Stimulated activated CD4-positive, alpha-beta T cell treated with anti-CD3 and anti-CD28 coated beads, TNF-alpha, amount 100 ng/mL, for 1 hour (primary cell): ENCODE measurements around the gene PAK5.

Experiments used
- DNase-seq, 3 donors: peaks; one replicate each; pipeline ENCODE4 v3.0.0-alpha.2; 2020; ENCODE audit warnings: low read depth in 3 of 3, low spot score in 1 of 3

The PAK5 gene

DNA sequence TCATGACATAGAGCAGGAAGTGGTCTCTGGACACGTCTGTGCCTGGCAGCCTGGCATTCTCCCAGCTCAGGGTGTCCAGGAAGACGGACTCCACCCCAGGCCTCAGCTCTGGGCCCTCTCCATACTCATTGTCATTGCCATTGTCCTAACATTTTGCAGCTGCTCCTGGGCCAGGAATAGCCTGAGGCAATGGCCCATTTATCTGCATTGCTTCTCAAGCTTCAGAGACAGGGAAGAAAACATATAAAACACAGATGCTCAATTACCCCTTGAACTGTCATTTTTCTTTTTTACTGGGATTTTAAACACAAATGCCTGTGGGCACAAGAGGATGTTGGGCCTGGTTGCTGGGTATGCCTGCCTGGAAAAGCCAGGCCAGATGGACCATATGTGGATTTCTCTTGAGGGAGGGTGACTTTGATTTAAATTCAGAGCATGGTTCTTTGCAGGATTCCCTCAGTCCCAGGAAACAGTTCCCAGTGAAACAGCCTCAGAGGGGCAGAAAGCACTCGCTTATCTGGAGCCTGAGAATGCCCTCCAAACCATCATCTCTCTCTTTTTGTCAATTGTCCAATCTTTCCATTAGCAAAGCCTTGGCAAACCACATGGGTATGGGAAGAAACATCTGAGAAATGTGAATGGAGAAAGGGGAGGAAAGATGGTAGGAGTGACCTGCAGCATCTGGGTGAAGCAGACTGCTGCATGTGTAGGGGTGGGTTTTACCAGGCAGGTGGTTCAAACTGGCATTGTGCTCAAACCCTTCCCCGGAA lies 306.6 kb downstream of the PAK5 start:
- no peak for DNase-seq

DNA sequence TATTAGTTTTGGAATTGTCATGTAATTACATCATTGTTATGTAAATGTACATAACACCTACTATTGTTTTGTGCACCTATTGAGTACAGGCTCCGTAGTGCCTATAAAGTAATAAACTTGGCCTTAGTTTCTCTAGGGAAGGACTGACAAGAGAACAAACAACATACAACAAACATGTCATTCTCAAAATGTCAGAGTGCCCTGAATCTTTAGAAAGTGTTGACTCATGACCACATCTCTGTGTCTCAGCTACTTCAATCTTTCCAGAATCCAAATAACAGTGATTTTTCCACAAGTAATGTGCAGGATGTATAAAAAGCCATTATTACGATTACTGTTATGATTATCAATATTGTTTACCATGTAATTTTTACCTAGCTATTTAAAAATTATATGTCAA lies 307.3 kb downstream of the PAK5 start:
- no peak for DNase-seq

DNA sequence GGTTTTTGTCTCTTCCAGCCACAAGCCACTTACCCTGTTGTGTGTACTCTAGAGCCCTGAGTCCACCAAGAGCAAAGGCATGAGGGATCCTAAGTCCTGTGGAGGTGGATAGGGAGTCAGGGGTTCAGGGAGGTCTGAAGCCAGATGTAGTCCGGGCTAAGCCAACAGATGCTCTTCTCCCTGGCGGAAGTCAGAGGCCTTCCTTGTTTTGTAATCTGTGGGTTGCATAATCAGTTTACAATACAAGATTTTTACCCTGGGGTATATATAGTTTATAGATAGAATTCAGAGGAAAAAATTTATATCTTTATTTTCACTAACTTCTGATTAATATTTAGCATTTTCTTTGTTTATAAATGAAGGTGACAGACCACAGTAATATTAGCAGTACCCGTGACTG lies 315.2 kb downstream of the PAK5 start:
- DNase-seq = no peak

DNA sequence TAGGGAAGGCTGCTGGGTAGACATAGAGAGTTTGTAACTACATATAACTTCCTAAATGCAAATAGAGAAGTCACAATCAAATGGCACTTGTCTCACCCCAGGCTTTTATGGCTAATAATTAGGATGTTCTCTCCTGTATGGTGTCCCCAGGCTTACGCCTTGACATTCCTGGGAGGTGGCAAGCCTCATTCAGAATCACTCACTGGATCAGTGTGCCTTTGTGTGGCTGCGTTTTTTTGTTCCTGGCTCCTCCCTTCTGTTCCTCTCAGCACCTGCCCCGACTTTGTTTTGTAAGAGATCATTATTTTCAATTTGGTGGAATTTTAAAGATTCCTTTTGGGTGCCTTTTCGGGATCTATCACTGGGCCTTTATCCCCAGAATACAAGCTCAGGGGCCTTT lies 318.8 kb downstream of the PAK5 start:
- no peak for DNase-seq

DNA sequence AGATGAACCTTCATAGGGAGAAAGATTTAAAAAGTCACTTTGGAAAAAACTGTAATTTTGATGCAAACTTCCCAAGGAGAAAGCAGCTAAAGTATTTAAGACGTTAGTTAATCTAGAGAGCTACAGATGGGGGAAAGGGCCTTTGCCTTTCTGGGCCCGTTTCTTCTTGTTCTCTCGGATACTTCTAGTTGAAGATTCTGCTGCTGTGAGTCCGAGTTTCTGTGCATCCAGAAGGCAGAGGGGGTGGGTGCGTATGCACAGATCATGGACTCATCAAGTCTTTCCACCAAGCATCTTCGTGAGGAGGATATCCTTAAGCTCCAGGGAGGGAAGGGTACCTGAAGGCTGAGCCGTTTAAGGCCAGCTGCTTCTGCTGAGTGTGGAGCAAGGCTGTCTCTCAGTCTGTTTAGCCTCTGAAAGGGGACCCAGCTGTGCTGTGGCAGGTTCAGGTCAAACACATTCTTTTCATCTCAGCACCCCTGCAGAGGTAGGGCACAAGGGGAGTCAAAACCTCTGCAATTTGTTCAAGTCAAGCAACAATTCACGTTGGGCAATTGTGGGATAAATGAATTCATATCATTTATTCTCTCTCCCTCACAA lies 320.2 kb downstream of the PAK5 start:
- no peak for DNase-seq

DNA sequence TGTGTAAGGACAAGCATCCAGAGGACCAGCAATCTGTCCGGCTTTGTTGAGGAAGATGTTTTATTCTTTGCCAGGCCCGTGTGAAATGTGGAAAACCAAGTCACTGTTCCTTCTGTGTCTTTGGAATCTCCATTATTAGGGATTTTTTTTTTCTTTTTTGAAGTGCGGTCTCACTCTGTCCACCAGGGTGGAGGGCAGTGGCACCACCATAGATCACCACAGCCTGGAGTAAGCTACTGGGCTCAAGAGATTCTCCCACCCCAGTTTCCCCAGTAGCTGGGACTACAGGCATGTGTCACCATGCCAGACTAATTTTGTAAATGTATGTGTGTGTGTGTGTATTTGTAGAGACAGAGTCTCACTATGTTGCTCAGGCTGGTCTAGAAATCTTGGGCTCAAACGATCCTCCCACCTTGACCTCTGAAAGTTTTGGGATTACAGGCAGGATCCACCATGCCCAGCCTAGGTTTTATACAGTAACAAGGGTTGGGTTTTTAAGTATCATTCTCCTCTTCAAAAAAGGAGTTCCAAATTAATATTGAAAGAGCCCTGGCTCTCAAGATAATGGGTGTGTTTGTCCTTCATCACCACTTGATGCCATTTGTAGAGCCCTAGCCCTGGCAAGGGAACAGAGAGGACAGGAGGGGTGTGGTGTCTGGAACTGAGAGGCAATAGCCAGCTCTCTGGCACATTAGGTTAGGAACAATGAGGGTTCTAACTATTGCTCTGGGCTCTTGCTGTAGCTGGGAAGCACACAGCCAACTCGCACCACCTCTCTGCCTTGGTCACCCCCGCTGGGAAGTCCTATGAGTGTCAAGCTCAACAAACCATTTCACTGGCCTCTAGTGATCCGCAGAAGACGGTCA lies 321.3 kb downstream of the PAK5 start:
- no peak for DNase-seq

DNA sequence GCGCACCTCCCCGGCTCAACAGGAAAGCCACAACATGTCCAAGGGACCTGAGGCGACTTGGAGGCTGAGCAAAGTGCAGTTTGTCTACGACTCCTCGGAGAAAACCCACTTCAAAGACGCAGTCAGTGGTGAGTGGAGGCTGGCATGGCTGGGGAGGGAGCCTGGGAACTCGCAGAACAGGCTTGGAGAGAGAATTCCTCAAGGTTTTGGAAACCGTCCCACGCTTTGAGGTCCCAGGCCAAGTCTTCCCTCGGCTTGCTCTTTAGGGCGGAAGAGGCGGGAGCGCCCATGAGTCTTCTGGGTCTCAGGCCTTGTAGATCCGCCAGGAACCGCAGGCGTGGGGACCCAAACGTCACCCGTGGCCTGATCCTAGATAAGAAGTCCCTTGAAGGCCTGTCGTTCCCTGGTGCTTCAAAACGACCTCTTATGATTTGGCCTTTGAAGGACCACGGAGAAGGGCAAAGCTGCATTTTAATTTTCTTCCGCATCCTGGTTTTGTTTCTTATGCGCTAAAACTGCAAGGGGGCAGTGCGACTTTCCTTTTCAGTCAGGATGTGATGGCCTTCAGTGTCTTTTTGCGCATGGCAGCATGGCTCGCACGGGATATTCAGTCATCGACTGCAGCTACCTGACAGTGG lies 322.5 kb downstream of the PAK5 start:
- no peak for DNase-seq

DNA sequence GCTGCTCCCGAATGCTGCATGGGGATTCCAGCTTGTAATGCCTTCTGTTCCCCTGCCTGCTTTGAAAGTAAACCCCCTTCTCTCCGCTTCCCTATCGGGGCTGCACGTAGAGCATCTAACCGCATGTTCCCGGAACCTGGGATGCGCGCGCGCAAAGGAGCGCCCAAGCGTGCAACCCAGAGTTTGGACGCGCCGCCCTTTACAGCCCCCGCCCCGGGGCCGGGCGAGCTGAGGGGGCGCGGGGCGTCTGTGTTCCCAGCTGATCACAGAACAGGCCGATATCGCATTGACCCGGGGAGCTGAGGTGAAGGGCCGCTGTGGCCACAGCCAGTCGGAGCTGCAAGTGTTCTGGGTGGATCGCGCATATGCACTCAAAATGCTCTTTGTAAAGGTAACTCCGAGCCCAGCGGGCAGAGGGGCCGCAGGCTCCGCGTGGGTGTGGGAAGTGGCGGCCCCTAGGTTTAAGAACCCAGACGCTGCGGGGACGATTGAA lies 323.1 kb downstream of the PAK5 start:
- DNase-seq = no peak

DNA sequence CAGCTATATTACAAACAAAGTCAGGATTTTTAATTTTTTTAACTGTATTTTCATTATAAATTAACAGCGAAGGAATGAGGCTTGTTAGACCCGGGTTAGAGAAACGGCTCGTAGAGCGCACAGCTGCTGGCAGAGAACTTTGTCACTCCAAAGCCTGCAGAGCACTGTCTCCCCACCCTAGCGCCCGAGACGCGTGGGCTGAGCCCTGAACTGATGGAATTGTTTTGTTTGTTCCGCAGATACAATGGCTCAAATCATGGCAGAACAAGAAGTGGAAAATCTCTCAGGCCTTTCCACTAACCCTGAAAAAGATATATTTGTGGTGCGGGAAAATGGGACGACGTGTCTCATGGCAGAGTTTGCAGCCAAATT lies 323.7 kb downstream of the PAK5 start:
- no peak for DNase-seq

DNA sequence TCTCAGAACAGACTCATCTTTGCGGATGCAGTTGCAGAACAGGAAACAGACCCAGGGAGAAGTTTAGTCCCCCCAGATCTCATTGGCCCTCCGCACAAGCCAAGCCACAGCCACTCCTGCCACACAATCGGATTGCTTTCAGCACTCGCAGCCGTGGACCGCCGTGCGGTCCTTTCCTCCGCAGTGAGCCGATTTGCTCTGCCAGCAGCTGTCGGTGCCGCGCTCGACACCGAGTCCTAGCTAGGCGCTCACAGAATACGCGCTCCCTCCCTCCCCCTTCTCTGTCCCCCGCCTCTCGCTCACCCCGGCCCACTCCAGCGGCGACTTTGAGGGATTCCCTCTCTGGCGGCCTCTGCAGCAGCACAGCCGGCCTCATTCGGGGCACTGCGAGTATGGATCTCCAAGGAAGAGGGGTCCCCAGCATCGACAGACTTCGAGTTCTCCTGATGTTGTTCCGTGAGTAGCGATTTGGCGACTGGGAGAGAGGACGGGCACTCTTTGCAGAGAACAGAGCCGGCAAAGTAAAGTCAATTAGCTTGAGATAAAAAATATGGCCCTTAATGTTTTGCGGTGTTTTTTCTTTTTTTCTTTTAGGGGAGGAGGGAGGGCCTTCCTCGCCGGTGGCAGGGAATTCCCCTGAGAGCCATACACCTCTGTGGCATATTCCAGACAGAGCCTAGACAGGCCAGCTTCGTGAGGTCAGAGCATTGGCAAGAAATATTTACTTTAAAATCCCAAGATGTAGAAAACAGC lies 324.2 kb downstream of the PAK5 start, which contains the start of gene LAMP5:
Gene LAMP5, plus strand, starts transcription at position 130 of the 753 bp plus-strand sequence. Its CDS starts 263 bp downstream, at position 393.
- no peak for DNase-seq

DNA sequence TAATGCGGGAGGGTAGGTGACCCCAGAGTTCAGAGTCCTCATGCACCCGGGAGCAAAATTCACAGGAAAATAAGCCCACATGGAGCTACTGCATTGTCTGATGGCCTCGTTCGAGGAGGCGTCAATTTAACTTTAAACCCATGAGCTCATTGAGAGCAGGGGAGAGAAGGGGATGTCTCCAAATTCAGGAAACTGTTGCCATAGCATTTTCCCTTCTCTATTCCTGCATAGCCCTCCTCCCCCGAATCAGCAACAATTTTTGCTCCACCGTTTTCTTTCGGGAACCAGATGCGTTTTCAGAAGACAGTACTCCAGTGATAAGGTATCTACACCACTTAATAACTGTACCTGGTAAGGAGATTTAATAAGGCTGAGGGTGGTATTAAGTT lies 324.8 kb downstream of the PAK5 start:
- no peak for DNase-seq

DNA sequence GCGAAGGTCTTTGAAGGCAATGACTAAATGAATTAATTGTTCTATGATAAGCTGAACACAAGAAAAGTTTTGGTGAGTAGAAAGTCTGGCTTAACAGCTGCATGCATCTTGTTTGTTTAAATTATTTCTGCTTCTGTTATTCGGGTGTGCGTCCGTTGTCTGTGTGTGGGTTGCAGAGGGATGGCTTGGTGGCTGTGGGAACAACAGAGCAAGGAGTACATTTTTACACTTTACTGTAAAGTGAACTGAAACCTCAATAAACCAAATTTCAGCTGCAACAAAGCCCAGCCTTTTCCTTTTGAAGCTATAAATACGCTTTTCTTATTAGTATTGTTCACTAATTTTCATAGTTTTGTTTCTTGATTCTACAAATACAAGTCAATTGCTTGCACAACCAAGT lies 328.0 kb downstream of the PAK5 start:
- no peak for DNase-seq

DNA sequence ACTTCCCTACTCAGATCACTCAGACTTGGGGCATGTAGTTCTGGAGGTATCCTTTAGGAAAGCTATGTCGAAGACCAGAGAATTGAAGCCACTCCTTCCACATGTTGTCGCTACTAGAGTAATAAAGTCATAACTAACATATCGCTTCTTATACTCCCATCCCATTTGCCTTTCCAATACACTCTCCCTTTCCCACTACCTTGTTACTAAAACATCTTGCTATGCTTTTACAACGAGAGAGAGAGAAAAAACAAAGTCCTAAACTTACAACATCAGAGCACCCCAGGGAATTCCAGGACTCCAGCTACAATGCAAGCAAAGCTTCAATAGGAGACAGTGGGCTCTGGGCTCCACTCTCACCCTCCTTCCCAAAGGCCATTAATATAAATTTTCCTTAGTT lies 329.6 kb downstream of the PAK5 start:
- DNase-seq = no peak

DNA sequence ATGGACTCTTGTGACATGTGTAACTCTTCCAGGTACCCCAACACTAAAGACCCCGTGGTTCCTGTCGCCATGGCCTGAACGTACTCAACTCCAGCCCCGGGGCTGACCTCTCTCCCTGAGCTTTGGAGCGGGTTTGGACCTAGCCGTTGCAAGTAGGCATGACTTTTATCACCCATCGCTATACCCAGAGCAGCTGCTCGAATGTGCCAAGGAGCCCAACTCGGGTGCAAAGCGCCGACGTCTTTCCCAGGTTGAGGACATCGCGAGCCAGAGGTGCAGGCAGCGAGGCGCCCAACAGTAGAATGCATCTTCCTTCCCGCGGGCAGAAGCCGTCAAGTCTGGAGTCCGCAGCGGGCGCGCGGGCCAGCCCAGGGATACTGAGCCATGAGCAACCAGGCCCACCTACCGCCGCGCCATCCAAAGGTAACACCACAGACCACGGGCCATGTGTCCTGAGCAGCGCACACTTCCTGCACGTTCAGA lies 330.1 kb downstream of the PAK5 start:
- DNase-seq = no peak

DNA sequence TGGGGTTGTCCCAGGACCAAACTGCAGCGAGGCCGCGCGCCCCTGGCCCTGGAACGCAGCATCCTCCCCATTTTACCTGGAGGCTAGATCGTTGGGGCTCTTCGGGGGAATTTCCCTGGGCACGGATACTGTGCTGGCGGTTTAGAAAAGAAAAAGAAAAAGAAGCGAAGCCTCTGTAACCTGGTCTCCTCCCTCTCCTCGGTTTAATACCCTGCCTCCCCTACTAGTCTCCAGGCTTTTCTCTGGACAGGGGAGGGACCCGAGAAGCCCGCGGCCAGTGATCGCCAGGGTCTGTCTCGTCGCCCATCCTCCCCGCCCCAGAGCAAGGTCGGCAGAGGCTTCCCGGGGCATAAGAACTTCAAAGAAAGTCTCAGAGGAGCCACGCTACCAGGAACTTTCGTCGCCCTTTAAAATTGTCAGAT lies 330.6 kb downstream of the PAK5 start:
- DNase-seq = no peak

DNA sequence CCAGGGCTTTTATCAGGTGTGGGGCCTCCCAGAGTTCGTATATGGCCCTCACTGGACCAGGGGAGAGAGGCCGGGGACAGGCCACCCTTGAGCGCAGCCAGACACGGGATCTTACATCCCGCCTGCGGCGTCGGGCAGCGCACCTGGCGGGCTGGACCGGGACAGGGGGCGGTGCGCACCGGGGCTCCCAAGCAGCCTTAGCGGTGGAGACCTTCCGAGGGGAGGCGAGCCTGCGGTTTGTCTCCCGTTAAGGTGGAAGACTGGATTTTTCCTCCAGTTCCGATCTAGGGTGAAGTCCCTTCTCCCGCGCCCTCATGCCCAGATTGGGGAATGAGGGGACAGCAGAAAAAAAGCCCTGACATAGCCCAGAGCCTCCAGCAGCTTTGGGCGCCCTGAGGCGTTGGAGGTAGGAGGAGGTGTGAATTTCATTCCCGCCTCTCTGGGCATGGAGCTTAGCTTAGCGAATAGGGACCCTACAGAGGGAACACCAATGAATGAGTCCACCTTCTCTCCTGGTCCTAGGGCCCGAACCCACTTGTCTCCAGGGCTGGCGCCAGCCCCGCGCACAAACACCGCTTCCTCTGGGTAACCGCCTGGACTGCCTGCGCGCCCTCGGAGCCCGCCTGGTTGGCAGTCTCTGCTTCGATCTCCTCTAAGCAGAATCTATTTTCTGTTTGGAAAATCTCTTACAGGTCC lies 331.2 kb downstream of the PAK5 start:
- no peak for DNase-seq

DNA sequence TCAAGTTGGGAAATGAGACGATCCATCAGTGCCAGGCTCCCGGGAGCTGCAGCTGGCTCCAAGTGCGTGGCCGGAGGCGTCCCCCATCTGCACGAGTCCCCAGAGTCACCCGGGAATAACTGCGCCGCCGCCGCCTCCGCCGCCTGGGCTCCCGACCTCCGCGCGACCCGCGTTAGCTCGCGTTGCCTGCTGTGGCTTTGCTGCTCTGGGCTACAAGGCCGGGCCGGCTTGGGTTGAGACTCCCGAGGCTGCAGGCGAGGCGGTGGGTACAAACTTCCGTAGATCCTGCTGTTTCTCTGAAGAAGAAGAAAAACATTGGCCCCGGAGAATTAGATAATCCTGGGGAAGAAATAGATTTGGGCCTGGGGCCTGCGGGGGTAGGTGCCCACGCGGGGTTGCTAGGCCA lies 331.9 kb downstream of the PAK5 start:
- no peak for DNase-seq

DNA sequence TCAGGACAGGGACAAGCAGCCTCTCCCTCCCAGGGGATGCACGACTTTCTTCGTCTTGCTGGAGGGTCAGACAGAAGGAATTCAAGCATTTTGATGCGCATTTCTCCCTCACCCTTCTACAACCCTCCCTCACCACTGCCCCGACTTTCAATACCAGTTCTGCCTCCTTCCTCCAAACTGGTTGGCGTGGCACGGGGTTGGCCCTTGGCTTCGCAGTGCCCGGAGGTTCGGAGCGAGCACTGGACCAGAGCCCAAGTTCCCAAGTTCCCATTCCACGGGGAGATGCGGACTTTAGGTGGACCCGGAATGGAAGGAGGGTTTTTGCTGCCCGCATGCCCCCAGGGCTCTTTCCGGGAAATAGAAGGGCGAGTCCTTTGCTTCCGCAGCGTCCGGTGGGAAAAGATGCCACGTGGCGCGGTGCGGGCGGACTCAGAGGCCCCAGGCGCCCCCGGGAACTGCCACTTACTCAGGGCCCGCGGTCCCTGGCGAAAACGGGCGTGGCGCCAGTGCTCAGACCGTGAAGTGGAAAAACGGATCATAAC lies 332.5 kb downstream of the PAK5 start:
- no peak for DNase-seq

DNA sequence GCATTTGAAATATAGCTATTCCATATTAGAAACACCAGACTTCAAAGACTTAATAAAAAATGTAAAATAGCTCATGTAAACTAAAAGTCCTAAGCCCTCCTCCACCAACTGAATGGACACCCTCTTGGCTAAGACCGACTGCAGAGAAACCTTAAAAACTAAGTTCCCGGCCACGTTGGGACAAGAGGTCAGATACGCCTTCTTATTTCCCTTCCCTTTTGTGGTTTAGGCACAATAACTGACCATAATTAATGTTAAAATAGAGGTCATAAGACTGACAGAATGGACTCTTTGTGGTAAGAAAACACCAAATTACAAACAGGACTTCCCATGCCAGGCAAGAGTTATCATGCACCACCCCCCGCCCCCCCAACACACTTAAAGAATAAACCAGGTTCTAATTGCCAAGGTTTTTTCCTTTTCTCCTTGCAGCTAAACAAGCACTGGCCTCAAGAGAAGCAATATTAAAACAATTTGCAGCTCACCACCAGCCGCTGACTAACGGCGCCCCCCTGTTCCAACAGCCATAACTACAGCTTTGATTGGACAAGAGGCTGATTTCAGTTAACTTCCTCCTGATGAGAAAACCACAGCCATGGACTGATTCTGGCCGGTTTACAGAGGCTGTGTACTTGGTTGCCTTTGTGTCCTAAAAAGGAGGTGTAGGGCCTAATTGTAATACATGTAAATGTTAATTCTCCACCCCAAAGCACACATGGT lies 335.2 kb downstream of the PAK5 start:
- no peak for DNase-seq
